ENCODE results near the gene ASXL1.

Gene ASXL1

DNA sequence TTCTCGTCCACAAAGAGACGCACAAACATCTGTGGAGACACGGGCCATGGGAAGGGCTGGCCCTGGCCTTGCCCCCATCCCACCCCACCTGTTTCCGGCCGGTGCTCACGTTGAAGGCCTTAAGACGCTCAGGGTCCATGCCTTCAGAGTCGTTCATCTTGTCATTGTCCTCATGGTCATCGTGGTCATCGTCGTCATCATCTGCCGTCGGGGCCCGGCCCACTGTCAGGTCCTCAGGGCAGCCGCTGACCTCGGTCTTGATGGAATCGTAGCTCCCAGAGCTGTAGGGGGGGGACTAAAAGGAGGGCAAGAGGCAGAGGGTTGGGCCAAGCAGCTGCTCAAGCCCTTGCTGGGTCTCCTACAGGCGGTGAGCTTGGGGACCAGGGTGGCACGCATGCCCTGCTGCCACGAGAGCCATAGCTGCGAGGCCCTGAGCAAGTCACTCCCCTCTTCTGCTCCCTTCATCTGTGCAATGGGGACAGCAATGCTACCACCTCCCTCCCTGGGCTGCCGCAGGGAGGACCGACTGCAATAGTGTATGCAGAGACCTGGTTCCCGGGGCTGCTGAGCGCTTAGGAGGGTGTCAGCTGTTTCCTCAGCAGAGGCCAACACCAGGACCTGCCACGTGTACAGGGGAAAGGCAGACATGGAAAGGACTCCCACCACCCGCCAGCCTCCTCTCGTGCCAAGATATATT lies 95.5 kb downstream of the ASXL1 start:
- DNase-seq (ENCODE audit: low spot score) = no peak

DNA sequence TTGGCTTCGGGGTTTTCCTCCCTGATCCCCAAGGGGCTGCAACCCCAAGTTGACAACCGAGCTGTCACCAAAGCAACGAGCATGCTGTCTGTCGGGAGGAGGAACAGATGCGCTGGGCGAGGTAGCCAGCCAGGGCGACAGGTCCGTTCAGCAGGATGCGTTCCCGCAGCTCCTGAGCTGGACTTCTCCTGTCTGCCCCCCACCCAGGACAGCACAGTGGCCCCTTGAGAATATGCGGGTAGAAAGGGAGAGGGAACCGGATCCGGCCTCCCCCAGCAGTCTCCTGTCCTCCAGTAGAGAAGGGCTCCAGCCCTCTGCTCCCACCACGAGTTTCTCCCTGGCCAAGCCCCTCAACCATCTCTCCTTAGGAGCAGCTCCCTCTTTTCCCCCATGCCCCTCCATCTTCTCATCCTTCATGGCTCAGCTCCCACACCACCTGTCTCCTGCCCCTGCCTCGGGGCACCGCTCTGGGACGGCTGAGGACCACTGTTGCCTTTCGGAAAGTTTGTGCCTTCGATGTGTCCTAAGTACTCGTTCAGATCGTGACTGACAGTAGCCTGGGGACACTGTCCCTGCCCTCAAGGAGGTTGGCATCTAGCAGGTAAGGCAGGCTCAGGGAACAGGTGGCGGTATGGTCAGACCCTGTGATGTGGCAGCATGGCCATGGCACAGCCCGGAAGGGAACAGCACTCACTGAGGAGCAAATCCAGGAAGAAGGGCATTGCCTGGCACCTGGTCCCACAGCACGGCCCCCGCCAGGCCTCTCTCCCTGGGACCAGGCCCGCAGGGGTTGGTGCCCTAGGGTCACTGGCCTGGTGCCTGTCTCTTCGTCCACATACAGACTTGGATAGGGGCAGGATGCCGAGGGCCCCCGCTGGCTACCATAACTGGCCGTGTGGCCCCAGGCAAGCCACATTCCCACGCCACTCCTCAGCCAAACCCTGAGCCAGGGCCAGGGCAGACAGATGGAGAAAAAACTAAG lies 96.3 kb downstream of the ASXL1 start:
- no peak for DNase-seq (ENCODE audit: low spot score)

DNA sequence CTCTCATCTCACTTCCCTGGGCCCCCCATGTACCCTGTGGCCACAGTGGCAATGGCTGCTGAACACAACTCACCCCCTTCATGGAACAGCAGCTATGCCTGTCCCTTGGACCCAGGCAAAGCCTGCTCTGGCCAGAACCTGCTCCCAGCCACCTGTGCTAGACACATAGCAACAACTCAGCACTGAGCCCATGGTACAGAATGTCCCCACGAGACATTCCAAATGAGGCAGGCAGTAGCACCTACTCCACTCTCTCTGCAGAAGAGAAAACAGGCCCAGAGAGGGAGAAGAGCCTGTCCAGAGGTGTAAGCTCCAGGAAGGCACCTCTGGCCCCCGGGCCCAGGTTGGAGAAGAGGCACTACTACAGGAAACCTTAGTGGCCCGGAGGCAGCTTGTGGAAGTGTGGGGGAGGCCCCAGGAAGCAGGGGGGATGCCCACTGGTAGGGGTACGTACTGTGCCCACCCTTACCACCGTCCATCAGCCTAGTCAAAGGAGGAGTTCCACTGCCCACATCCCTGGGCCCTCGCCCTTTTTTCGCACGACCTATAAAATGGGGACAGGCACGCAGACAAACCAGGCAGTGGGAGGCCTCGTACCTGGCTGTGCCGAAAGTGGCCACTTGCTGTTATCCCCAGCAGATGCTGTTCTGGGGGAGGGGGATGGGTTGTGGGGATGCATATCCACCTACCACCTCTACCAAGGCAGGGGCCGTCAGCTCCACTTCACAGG lies 97.2 kb downstream of the ASXL1 start:
- DNase-seq (ENCODE audit: low spot score) = no peak

DNA sequence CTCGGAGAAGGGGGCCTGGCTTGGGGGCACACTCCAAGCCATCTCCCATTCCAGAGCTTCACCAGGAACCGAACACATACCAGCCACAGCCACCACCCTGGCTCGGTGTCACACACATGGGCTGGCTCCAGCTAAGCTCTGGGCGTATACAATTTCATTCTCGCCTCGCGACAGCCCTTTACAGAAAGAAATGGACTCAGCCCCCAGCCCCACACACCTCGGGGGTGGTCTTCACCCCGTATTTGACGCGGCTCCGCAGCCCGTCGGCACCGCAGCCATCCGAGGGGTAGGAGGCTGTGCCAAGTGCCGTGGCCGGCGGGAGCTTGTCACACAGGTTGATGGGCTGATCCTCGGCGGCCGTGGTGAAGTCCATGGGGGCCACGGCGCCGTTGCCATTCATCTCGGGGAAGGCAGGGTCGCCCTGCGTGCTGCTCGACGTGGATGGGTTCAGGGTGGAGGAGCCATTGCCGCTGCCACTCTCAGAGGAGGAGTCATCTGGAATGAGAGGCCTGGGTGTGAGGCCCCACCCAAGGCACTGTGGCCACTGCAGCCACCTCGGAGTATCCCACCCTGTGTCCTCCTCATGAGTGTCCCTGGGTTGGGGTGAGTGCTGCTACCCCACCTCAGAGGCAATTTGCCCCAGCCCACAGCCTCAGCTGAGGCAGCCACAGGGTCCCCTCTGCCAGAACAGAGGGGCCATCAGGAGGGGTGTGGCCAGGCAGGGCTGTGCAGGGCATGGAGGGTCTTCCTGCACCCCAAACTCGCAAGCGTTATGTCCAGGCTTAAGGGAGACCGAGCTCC lies 98.0 kb downstream of the ASXL1 start:
- no peak for DNase-seq (ENCODE audit: low spot score)

DNA sequence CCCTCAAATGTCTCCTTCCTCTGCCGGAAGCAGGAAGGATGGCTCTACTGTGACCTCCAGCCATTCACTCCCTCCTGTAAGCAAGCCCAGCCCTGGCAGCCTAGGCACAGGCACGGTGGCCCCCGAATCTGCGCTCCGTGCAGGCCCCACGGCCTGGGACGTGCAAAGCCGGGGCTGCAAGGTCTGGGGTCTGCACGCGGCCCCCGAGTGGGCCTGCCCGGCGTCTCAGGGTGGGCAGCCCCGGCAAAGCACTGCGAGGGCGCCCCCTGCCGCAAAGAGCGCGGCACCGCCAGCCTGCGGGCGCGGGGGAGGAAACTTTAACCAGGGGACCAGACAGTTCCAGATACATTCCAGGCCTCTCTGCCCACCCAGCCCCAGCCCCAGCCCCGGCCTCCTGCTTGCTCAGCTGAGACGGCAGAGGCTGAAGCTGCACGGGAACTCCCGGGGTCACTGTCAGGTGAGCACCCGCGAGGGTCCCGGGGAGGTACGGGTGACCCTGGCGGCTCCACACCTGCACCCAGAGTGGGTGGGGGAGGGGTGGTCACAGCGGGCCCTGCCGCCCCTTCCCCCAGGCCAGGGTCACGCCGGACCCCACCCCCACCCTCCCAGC lies 98.8 kb downstream of the ASXL1 start:
- no peak for DNase-seq (ENCODE audit: low spot score)

DNA sequence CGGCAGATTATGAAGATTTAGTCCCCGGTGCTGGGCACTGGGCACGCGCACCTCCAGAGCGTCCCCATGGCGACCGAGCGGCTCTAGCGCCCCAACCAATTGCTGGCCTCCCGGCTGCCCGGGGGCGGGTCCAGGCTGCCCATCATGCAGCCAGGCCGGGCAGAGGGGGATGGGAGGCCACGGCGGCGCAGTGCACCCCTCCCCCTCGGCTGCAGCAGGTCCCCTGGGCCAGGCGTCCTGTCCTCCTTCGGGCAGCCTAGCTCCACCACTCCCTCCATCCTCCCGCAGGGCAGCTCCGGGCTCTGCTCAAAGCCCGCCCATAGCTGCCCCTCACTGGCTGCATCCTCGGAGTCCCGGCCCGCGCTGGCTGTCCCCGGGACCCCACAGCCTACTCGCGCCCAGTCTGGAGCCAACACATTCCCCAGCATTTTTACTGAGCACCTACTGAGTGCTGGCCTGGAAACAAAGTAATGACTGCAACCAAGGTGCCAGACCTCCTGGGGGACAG lies 99.4 kb downstream of the ASXL1 start:
- DNase-seq (ENCODE audit: low spot score) = peak; percentile 87

DNA sequence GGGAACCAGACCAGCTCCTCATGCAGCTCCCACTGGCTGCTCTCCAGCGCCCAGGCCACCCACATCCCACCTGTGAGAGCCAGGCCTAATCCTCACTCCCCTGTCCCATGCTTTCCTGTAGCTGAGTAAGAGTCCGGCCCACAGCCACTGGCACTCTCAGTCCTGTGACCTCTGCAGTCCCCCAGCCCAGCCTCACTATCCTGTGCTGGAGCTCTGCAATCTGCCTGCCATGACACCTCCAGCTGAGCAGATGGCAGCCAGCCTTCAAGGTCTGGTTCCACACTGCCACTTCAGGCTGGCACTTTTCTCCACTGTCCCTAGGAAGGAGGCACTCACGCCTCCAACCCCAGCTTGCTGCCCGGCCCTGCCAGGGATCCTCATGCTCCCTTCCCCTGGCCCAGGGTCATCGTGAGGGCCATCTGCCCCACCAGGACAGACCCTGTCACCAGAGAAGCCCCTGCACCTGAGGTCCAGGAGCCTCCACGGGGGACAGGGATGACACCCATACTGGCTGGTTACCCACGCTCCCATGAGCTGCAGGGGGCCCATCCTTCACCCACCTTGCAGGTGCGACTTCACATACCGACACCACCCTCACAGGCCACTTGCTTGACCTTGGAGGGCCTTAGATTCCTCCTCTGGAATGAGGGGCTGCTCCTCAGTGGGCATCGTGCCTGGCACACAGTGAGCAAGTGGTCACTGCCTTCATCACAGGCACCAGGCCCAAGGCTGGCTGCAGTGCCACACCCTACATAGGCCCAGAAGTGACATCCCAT lies 100.1 kb downstream of the ASXL1 start:
- DNase-seq (ENCODE audit: low spot score) = no peak

DNA sequence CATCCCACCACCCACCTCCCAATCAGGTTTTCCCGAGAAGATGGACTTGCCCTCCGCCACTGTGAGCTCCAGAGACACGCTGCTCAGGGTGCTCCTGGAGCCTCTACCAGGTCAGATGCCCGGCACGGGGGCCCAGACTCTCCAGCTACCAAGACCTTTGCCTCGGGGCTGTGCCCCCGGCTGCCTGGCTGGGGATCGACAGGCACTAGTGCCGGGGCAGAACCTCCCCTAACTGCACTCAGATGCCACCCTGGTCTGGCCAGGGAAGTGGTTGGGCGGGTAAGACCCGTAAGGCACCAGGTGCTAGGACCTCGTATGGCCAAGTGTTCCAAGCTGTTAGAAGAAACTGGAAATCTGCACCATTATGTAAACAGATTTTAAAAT lies 100.7 kb downstream of the ASXL1 start:
- no peak for DNase-seq (ENCODE audit: low spot score)

DNA sequence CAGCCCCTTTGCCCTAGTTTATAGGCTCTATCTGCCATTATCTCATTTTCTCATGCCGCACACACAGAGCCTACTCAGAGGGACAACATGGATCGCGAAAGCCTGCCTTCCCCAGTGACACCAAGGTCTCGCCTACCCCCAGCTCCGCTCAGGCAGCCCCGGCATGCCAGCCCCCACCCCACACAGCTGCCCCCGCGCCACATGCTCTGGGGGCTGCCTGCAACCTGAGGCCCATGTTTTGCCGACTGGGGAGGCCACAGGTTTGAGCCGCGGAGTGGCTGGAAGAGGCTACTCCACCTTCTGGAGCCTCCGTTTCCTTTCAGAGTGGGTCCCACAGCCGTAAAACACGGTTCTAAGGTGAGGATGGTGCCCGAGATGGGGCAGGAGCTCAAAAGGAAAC lies 102.1 kb downstream of the ASXL1 start:
- DNase-seq (ENCODE audit: low spot score) = no peak

DNA sequence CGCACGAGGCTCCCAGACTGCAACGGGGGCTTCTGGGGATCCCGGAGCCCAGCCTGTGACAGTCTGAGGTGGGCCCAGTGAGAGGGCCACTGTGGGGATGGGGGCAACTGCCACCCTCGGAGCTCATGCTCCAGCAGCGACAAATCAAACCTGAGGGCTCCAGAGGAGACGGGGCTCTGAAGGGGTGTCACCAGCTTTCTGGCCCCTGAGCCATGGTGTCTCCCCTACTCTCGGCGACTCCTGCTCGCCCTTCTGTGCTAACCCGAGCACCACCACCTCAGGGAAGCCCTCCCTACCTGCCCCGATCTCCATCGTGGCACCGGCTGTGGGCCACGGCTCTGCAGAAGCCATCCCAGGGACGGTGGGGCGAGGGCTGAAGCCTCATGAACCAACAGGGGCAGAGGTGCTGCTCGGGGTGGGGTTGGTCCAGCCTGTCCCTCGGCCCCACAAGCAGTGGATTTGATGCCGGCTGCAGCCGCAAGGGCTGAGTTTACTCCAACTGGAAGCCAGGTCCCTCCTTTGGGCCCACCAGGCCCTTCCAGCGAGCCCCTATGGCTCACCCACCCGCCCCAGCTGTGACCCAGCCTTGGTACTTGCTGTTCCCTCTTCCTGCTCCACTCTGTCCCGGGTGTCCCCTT lies 102.7 kb downstream of the ASXL1 start:
- no peak for DNase-seq (ENCODE audit: low spot score)

DNA sequence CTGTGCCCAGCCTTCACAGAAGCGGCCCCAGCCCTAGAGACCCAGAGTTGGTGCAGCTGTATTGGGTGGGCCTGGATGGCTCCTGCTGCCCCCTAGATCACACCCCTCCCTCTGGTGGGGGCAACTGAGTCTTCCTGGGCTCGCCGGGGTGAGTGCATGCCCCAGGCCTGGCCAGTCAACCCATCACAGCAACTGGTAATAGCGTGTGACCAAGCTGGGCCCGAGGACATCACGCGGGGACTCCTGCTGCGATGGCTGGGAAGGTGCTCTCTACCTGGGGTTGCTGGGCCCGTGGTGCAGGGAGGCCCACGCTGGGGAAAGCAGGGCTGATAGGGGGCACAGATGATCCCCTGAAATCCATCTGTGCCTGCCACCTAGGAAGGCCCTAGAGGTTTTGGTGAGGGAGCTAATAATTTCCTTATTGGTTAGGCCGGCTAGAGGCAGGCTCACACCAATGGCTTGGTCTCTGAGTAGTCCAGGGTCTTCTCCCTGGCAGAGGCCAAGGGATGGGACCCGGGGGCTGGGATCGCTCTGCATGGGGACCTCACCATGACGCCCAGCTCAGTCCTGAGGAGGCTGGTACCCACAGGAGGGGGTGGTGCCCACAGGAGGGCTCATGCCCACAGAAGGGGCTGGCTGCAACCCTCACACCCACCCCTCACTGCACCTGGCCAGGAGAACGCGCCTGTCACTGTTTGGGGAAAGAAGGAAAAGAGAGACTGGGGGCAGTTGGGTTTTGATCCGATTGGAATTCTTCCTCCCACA lies 103.9 kb downstream of the ASXL1 start:
- DNase-seq (ENCODE audit: low spot score) = no peak

DNA sequence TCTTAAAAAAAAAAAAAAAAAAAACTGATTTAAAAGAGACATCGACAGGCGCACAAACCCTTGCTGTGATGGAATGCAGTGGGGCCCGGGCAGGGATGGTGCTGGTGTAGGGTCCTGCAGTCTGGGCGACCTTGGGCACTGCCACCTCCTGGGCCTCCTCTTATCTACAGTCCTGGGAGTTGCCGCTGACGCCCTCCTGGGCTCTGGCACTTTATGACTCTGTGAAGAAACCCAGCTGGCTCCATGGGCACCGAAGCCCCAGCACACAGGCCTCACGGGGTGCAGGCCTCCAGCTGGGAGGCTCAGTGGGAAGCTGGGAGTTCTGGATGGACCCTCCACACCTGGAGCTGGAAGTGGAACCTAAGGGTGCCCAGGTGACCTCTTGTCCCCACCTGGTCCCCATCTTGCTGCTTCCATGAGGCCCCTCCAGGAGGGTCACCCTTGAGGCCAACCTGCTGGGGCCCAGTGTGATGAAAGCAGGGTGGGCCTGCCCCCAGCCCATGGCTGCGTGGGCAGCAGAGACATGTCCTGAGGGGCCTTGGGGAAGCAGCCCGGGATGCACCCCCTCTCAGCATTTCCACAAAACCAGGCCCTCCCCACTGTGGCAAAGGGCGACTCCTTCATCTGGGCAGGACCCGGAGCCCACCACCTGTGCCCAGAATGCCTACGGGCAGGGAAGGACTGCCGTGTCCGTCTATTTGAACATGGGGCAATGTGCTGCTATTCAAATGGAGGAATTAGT lies 104.9 kb downstream of the ASXL1 start:
- DNase-seq (ENCODE audit: low spot score) = no peak

DNA sequence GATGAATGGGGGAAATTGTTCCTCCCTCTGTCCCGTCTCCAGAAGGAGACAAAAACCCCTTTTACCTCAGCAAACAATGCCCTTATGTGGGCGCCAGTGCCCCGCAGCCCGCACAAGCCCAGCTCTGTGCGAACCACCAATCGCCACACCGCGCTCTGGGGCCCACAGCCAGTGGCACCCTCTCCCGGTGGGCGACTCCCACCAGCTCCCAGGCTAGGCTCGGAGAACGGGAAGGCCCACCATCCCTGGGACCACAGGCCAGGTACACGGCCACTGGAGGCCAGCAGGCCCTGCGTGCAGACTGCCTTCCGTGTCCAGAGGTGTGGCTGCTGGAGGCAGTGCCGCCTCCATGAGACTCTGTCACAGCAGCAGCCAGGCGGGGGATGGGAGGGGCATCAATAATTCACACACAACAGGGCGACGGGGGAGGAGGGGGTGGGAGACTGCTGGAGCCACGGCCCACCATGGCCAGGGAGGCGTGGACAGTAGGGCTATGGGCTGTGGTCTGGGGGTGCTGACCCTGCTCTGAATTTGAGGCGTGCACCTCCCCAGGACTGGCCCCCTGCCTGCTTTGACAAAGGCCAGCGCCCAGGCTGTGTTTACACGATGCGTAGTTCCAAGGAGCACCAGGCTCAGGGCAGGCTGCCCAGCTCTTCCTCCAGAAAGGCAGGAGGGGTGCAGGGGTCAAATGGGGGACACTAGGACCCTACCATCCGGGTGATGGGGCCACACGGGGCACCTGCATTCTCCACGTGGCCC lies 105.7 kb downstream of the ASXL1 start:
- DNase-seq (ENCODE audit: low spot score) = peak; percentile 96

DNA sequence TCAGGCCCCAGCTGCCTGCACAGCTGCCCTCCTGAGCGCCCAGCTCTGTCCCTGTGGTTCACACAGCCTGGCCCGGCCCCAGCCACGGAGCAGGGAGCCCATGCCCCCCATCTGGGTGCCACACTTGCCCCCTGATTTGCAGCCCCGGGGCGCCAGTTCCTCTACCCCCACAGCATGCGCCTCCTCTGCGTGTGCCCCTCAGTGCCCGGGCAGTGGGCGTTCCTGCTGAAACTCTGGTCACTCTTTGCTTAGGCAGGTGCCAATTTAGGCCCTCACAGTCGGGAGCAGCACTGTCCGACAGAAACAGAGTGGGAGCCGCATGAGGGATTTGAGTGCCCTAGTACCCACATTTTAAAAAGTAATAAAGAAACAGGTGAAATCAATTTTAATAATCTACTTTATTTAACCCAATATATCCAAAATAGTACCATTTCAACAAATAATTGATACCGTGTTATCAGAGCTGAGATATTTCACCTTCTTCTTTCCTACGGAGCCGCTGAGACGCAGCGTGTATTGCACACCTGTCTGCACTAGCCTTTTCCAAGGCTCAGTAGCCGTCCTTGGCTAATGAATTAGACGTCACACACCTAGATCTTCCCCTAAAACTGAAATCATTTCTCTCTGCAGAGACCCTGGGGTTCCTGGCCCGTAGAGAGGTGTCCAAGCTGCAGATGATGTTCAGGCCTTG lies 106.4 kb downstream of the ASXL1 start:
- DNase-seq (ENCODE audit: low spot score) = no peak

DNA sequence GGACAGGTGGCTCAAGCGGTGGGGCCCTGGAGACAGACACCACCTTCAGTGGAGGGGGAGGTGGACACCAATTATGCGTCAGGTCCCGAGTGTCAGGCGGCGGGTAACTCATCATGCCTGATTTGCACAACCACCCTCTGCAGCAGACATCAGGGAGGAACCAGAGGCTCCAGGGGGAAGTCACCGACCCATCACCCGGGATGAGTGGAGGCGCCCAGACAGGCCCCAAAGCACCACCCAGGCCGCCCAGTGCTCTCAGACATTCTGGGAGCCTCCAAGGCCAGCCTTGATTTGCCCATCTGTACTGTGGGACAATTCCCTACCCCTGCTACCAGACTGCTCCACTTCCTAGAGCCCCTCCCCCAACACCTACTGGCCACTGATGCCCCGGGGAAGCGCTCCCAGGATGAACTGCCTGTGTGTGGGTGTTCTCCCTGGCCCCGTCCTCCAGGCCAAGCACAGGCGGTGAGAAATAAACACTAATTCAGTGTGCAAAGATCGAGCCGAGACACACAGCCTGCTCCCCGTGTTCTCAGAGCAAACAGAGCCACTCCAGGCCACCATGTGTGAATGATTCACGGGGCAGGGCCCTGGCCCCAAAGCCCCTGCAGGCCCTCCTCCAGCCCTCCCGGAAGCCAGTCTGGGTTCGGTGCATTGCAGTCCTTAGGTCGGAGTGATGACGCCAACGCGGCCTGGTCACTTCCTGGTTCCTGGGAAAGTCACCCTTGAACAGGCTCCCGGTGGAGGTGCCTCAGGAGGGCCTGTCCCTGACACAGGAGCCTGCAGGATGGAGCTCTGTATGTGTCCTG lies 107.2 kb downstream of the ASXL1 start:
- no peak for DNase-seq (ENCODE audit: low spot score)

All from Ammon's horn (tissue), 1 donor.